ENCODE results near the gene KLF16.

KLF16 gene

DNA sequence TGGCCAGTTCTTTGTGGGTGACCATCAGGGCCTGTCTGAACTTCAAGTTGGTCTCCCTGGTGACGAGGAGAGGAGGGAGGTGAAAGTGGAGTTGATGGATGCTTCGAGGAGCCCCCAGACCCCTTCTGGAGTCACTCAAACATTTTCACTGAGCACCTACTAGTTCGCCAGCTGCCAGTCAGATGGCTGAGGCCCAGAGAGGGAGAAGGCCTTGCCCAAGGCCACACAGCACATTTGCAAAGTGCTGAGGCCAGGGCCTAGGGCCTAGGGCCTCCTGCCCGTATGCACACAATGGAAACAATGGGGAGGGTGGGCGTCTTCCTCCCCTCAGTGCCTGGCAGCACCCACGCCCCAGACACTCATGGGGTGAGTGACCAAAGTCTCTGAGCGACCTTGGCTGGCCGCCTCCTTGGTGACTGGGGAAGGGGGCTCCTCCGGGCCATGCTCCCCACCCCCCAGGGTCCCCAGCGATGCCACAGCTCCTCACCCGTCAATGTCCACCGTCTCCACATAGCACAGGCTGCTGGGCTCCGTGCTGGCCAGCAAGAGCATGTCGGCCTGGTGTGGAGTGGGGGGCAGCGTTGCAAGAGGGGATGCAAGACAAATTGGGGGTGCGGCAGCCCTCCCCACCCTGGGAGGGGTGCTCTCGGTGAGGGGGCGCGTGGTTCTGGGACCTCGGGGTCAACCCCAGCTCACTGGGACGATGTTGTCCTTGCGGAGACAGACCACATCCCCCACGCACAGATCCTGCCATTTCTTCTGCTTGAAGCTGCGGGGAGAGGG, 57.8 kb downstream of the KLF16 start:
- no peak overlapping the region for H3K4me3 ChIP-seq

DNA sequence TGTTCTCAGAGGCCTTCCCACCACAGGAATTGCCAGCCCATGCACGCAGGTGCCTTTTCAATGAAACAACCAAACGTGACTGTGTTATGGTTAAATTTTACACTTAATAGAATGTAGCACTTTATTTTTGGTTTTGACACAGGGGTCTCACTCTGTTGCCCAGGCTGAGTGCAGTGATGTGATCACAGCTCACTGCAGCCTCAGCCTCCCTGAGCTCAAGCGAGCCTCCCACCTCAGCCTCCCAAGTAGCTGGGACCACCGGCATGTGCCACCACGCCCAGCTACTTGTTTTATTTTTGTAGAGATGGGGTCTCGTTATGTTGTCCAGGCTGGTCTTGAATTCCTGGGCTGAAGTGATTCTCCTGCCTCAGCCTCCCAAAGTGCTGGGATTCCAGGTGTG, 58.5 kb downstream of the KLF16 start:
- Histone ChIP-seq H3K4me3 (no peak overlapping the region), H3K27ac (no peak overlapping the region)

More for the DNA sequence above, 57.8 kb downstream of the KLF16 start:
- no peak overlapping the region for H3K27ac ChIP-seq

All from skin epidermis (tissue), 12 donors.